Epidermal melanocyte (primary cell): Measurements from ENCODE around the gene MBOAT2.
"Not testable (repeated sequence)": the region's sequence is repeated elsewhere in the genome, so short reads cannot be mapped to it uniquely, and the experiment has no call there.

ENCODE experiments used
- DNase-seq: peaks from one replicate; pipeline ENCODE4 v3.0.0; 2011; ENCODE audit warnings: low spot score; ENCODE audit not compliant: insufficient read length

MBOAT2 gene

DNA sequence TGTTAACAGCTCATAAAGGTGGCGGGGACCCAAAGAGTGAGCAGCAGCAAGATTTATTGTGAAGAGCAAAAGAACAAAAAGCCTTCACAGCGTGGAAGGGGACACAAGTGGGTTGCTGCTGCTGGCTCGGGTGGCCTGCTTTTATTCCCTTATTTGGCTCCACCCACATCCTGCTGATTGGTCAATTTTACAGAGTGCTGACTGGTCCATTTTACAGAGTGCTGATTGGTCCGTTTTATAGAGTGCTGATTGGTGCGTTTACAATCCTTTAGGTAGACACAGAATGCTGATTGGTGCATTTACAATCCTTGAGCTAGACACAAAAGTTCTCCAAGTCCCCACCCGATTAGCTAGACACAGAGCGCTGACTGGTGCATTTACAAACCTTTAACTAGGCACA is 100.7 kb downstream of the MBOAT2 start:
- not testable (repeated sequence) for DNase-seq

DNA sequence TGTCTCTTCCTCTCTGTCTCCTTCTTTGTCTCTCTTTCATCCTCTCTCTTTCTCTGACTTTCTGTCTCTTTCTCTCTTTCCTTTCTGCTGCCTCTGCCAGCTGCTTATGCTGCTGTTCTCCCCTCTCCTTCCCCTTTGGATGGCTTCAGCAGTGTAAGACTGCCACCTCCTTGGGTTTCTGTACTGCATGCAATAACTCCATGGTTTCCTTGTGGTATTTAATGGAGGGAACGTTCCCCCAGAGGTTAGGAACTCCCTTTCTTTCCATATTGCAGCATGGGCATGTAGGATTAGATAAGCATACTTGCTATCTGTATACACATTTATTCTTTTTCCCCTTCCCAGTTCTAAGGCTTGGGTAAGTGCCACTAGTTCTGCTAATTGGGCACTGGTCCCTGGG is 106.3 kb downstream of the MBOAT2 start:
- DNase-seq: not testable (repeated sequence)

DNA sequence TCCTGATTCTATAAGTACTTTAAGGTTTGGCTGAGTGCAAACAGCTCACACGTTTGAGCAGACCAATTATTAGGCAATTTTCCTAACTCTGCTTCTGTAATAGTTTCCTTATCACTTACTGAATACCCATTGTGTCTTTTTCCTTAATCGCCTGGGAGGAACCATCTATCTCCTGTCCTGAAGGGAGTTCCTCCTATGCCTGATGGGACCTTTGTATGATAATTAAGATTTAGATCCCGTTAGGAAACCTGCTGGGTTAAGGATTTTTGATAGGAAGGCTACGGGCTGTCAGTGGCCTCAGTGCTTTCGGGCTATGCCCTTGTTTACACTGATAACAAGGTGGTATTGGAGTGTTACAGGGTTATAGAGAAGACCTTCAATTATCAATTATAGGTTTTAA is 106.8 kb downstream of the MBOAT2 start:
- DNase-seq: not testable (repeated sequence)

DNA sequence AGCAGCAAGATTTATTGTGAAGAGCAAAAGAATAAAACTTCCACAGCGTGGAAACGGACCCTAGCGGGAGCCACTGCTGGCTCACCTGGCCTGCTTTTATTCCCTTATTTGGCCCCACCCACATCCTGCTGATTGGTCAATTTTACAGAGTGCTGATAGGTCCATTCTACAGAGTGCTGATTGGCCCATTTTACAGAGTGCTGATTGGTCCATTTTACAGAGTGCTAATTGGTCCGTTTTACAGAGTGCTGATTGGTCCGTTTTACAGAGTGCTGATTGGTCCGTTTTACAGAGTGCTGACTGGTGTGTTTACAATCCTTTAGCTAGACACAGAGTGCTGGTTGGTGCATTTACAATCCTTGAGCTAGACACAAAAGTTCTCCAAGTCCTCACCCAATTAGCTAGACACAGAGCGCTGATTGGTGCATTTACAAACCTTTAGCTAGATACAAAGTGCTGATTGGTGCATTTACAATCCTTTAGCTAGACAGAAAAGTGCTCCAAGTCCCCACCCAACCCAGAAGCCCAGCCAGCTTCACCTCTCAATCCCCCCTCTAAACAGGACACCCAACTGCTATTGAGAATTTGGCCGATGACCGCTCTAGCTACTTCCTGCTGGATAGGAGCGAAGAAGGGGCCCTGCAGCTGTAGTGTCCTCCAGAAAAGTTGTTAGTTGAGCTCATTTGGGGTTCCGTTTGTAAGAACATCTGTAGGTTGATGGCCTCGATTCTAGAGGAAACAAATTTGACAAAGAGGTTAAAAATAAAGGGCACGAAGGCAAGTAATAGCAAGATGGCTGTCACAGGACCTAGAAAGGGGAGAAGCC is 108.2 kb downstream of the MBOAT2 start:
- DNase-seq: not testable (repeated sequence)

DNA sequence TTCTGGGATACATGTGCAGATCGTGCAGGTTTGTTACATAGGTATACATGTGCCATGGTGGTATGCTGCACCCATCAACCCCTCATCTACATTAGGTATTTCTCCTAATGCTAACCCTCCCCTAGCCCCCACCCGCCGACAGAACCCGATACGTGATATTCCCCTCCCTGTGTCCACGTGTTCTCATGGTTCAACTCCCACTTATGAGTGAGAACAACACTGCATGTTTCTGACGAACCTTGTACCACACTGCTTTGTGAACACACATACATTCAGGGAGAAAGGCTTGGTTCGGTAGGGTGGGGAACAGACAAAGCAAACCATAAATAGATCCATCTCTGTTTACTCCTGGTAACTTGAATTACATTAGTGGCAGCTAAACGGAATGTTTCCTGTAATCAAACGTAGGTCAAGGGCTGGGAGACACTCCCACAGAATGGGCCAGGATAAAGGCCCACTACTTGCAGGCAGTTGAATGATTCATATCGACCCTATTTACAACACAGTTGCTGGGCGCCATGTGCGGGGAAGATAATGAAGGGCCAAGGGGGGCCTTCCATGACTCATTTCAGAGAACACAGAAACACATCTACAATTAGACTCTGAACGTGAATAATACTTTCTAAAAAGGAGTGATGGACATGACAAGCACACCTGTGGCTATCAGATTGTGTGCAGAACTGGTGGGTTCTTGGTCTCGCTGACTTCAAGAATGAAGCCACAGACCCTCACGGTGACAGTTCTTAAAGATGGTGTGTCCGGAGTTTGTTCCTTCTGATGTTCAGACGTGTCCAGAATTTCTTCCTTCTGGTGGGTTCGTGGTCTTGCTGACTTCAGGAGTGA is 109.3 kb downstream of the MBOAT2 start:
- no peak for DNase-seq

DNA sequence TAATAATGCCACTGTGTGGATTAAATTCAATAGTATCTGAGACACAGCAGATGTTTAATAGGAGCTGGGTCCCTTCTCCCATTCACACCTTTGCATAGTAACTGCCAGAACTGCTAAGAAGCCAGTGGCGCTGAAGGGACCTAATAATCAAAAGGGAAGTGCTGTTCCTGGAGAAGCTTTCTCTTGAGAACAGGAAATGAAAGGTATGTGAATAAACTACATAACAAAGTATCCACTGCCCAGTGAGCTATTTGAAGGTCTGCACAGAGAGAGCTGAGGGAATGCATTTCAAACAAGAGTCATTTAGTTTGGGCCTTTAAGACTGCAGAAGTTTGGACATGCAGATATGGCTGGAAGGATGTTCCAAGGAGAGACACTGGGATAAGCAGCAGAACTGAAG is 110.0 kb downstream of the MBOAT2 start:
- DNase-seq: no peak

DNA sequence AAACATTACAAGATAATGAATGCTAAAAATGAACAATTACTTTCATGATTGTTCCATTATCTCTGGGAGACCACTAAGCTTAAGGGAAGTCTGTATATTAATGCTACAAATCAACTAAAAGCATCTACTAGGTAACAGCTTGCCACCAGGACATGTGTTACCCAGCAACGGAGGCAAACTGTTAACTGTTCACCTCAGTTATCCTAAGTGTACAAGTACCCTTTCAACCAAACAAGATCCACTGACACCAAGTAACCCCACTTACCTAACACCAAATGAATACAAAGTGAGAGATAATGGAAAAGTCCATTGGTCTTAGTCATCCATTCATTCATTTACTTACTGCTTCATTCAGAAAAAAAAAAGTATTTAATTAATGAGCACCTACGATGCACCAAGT is 111.4 kb downstream of the MBOAT2 start:
- no peak for DNase-seq

DNA sequence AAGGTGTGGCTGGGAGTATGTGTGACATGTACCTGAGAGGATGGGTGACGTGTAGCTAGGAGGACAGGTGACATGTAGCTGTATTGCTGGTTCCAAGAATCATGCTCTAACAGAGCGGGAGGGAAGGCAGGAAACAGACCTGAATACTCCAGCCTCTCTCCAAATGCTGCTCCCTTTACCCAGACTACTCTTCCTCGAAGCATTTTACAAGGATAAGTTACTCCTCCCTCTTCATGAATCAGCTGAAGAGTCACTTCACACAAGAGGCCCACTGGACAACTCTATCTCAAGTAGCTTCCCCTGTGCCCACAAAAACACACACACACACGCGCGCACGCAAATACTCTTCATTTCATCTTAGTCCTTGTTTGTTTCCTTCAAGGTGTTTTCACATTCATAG is 113.5 kb downstream of the MBOAT2 start:
- no peak for DNase-seq

DNA sequence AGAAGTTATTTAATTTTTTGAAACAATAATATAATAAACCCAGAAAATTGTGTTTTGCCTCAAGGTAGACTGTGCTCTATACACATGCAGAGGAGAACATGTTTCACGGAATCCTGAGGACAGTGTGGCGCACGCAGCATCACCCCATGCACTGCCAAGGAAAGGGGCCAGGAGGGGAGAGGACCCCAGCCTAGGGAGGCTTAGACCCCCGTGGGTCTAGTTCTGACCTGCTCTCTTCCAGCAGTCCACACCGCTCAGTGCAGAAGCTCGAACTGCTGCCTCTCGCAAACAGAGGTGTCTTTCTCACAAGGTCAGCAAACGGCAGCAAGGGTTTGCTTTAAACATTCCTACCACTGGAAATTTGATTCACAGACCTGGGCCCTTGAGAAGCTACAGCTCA is 114.5 kb downstream of the MBOAT2 start:
- no peak for DNase-seq

DNA sequence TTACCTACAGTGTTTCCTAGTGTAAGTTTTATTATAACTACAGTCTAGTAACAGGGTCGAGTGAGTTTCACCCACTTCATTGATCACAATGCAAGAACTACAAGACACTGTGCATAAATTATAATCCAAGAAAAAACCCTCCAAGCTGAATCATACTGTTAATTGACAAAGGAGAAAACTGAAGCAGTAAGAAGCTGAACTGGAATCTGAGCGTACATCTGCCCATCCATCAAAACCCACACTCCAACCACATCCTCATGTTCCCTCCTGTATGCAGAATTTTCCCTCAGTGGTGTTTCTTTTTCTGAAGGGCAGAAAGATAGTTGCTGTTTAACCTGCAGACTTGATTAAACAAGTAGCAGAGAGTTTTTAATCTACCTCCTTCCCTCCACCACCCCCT is 116.6 kb downstream of the MBOAT2 start:
- no peak for DNase-seq

DNA sequence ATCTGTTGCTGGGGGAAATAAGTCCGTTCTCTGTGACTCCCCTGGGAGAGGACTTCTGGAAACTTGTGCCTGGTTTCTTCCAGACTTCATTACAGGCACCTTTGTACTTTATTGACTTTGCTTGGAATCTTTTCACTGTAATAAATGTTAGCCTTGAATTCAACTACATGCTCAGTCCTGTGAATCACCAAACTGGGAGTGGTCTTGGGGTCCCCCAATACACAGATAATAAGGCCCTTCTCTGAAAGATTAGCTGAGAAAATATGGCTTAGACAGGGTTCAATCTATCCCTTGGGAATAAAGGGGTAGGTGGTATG is 117.3 kb downstream of the MBOAT2 start:
- DNase-seq: no peak

DNA sequence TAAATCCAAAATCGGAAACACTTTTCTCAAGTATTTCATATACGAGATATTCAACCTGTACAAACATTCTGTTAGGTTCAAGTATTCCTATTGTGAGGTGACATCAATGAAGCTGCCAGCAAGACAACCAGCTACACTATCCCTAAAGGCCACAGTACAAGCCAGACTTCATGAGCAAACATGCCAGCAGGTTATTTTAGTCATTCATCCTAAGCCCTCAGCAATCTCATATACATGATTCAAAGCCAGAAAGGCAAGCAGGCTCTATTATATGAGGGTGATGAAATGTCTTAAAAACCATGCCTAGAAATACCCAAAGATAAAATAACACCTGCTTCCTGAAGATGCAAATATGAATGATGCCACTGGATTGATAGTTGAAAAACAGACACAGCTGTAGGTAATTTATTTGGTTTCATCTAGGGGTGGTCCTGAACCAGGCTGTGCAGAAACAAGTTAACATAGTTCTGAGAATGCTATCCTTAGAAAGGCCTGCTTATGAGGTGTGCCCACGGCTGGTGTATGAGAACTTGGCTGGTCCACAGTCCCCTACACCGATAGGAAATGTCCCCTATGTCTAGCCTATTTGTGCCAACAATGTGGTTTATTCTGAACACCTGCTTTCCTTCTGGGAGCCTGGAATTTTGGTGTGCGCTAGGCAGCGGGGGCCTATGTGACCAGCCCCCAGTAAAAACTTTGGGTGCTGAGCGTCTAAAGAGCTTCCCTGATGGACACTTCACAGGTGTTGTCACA is 117.9 kb downstream of the MBOAT2 start:
- no peak for DNase-seq

DNA sequence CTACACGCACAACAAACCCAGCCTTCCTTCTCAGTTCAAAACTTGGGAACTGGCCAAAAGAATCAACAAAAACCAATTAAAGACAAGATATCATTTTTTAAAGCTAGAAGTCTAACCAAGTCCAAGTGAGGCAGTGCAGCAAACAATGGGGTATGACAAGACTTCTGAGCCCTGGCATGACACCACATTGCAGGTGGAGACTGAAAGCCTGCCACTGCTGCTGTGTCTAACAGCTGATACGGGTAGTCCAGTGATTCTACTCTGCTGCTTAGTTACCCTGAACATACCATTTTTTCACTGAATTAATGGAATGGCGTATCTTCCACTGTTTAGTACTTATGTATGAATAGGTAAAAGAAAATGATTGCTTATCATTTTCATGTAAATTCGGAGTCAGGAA is 118.7 kb downstream of the MBOAT2 start:
- DNase-seq: no peak

DNA sequence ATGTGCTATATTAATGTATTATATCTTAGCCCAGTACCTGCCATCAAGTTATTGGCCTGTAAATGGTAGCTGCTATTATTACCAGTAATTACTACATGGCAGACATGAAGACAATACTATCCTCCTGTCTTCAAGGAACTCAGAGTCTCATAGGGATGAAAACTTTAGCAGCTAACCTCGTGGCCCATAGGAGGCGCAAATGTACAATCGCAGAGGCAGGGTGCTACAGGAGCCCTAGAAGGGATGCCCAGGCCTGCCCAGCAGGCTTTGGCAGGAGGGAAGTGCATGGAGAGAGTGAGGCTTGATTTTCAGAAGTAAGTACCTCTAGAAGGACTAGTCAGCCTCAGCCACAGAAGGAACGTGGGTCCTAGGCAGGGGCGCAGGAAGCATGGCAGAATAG is 121.4 kb downstream of the MBOAT2 start:
- DNase-seq: no peak

DNA sequence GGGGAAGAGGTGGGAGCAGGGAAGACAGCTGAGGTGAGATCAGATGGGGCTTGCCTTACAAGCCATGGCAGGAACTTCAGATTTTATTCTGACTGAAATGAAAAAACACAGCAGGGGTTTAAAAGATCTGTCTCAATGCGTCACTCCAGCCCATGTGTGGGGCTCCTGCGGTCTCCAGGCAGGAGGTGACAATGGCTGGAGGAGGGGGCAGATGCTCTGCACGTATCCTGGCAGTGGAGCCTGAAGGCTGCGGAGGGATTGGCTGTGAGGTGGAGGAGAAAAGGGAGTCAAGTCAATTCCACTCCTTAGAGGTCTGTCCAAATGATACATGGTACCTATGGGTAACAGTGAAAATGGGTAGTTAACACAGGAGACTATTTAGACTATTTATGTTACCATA is 125.6 kb downstream of the MBOAT2 start:
- DNase-seq: no peak

DNA sequence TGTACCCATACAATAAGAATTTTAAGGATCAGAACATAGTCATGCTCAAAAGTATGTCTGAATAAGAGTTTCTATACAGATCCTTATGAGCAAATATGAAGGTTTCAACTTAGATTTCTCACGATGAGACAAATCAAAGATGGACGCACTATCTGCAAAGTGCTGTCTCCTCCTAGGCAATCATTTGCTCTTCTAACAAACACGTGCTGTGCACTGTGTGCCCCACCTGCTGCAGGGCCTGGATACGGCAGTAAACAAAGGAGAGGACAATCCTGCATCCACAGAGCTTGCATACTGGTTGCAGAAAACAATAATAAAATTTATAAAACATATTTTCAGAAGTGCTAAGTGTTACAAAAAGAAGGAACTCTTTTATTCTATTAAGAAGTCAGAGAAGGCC is 126.2 kb downstream of the MBOAT2 start:
- DNase-seq: no peak

DNA sequence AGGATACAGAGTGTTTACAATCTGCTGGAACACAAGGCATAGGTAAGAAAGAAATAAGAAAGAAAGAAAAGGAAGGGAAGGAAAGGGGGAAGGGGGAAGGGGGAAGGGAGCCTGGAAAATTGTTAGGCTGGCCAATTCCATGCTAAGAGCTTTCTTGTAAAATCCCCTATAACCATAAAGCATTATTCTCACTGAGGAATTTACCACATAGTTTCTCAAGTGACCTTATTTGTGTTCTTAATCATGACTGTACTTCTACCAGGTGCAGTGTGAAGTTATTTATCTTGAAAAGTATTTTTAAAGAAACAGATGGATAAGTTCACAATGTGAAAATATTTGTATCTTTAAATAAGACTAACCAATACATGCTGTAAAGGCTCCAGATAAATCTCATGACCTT is 126.9 kb downstream of the MBOAT2 start:
- DNase-seq: no peak

DNA sequence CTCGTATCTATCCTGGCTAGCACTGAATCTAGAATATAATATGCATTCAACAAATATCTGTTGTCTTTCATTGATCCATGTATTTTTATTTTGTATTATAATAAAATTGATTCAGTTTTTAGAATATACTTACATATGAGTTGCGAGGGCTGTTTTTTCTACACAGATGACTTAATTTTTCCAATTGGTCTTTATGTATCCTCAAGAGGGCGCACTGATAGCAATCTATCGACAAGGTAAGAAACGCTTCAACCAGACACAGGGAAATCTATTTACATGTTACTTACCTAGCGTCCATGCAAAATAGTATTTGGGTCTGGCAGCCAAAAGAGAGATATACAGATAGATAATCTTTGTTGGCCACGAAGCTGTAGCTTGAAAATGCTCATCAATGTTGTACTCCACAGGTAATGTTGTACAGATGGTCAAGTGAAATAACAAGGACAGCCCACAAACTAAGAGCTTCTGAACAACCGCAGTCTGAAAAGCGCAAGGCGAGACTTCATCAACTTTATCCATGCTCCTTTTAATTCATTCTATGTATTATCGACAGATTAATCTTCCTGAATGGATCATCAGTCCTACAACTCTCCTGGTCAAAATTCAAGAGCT is 130.6 kb downstream of the MBOAT2 start:
- peak; percentile 33 for DNase-seq

DNA sequence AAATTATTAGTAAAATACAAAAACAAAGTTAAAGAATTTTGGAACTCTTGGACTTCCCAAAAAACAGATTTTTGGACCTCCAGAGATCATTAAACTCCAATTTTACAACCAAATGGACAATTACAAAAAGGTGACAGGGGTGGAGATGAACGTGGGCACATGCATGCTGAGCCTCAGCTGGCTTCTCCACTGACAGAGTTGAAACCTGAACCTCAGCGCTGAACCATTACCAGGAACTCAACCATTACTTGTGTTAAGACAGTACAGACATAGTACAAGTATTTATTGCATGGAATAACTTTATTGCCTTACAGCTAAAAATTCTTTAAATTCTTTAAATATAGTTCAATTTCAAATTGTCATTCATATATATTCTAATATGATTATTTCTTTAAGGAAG is 133.0 kb downstream of the MBOAT2 start:
- no peak for DNase-seq

DNA sequence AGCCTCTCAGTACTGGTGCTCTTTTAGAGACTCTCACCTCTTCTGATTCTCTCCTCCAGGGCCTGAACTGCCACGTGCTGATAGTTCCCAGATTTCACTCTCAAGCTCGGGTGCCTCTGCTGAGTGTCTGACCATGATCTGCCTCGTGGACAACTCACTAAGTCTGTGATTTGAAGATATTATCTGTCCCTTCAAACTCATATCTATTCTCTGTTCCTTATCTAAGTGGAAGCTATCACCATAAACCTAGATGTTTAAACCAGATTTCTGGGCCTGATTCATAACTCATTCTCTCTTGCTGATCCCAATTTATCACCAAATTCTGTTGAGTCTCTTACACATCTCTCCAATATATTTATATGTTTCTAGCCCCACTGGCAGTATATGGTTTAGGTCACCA is 136.1 kb downstream of the MBOAT2 start:
- DNase-seq: no peak

DNA sequence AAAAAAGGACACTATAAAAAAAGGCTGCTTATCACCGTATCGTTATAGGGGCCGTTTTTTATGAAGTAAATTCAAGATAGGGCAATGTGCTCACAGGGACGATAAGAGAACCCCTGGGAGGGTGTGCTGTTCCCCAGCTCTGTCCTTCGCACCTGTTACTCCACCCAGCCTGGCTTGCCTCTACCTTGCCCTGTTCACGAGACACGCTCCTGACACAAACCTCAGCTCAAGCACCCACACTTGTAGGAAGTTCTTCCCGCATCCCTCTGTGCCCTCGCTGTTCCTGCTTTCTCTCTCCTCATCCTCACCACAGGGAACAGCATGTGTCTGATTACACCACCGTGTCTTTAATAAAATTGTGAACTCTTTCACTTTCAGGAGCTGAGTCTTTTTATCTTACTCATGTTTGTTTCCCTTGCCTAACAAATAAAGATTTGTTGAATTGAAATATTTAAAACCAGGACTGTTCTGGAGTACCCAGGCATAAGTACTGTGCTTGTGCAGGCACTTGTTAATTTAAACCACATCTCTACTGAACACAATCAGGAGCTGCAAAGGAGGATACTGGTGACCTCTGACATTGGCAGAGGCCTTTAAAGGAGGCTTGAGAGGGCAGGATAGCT is 140.0 kb downstream of the MBOAT2 start:
- DNase-seq: no peak
